Upper lobe of right lung (tissue), 1 donor: Measurements from ENCODE around the gene SNX15. TPM values are rescaled to one million over a fixed set of nuclear protein-coding genes. Genes with fewer than 3 reads are reported as not detected.

Experiments used
- ATAC-seq: fragments of 200-7000 bp; cut with Tn5 transposase; one replicate; pipeline ENCODE4 v1.9.1; 2020; ENCODE audit warnings: mild to moderate bottlenecking, moderate library complexity
- DNase-seq: peaks from one replicate; pipeline ENCODE4 v3.0.0-alpha.2; 2020
- H3K27ac ChIP-seq: fragments of 200-600 bp; one replicate; pipeline ENCODE4 v1.8.0; 2022
- H3K27me3 ChIP-seq: fragments of 200-600 bp; one replicate; pipeline ENCODE4 v1.8.0; 2022; ENCODE audit warnings: mild to moderate bottlenecking
- H3K36me3 ChIP-seq: fragments of 200-600 bp; one replicate; pipeline ENCODE4 v1.8.0; 2022
- H3K4me1 ChIP-seq: fragments of 200-600 bp; one replicate; pipeline ENCODE4 v1.8.0; 2022
- H3K4me3 ChIP-seq: fragments of 200-600 bp; one replicate; pipeline ENCODE4 v1.8.0; 2022; ENCODE audit warnings: mild to moderate bottlenecking
- H3K9me3 ChIP-seq: fragments of 200-600 bp; one replicate; pipeline ENCODE4 v1.8.0; 2022
- CTCF ChIP-seq: fragments of 200-600 bp; IDR thresholded peaks from one replicate; pipeline ENCODE4 v1.8.0; 2022; ENCODE audit warnings: antibody characterized with exemption
- intact Hi-C: fragments of 100-400 bp; cut with DNase I; formaldehyde crosslinking; loops from one replicate; pipeline ENCODE4 v1.11.0; 2022
- total RNA-seq: library from RNA; stranded (reverse); fragmentation: NEBNext Ultra II Directional; extraction: Animal tissue kit (Norgen Biotek cat#: 25700); gene quantifications from one replicate; pipeline ENCODE4 v1.2.1, GENCODE V29; 2021
- donor health status: DM: no; HTN: yes; CAD: no; lungs with severe emphysema.

The SNX15 gene
- total RNA-seq, 1 donor from 2014 or later: 27.1 TPM

DNA sequence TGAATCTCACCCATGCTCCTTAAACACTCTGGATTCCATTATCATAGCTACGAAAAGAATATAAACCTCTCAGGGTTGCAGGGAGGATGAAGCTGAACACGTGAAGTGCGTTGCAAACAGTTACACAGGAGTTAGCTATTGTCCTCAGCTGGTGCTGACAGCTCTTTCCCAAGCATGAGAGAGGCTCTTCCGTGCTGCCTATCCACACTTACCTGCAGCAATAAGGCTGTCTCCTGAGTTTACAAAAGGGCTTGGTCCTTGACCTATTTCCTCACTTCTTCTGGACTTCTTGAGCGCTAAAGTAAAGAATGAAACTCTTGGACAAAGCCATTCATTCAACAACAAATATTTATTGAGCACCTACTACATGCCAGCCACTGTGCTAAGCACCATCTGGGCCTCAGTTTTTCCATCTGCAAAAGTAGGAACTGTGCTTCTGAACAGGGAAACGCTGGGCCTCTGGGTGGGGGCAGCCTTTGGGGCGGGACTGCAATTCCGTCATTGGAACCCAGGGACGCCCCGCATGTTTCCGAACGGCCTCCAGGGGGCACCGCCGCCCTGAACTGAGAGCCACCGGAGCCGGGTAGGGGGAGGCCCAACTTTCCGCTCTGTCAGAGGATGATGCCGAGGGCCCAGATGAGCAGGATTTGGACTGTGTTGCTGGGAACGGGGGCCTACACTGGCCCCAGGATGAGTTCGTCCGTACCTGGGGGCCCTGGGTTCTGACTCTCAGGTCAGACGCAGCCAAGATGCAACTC is 13.9 kb upstream of the SNX15 start:
- peaks cover 18% of the 10 kb centered on the region for H3K4me1 ChIP-seq
- peak overlapping the region; percentile 98 for H3K27ac ChIP-seq
- peak; percentile 92 for ATAC-seq
- TF ChIP-seq CTCF: peak; percentile 72
- peaks cover 5% of the 10 kb centered on the region for H3K36me3 ChIP-seq
- H3K9me3 ChIP-seq: no peaks in the 10 kb centered on the region
- H3K27me3 ChIP-seq: no peaks in the 10 kb centered on the region
- peak overlapping the region; percentile 87 for H3K4me3 ChIP-seq
- DNase-seq: peak; percentile 95
- intact Hi-C loops: no loop called here

GRCh38 chr11:65013888-65014725 is 13.1 kb upstream of the SNX15 start, which contains the start of gene ARL2:
ARL2 (plus strand) TSS chr11:65014160; CDS start chr11:65014208, 48 bp downstream.
- Histone ChIP-seq H3K27me3 (no peaks in the 10 kb centered on the region), H3K36me3 (peaks cover 12% of the 10 kb centered on the region), H3K9me3 (no peaks in the 10 kb centered on the region), H3K4me1 (peaks cover 18% of the 10 kb centered on the region), H3K27ac (peak within 1 kb of the TSS; percentile 98), H3K4me3 (peak within 1 kb of the TSS; percentile 87)
- ATAC-seq (peak; percentile 90), DNase-seq (peak; percentile 96)
- TF ChIP-seq CTCF: peak; percentile 86
- intact Hi-C loops: no loop called here

- DNase-seq: no peak
- peak overlapping the region; percentile 98 for H3K27ac ChIP-seq
- TF ChIP-seq CTCF: no peak
- no peaks in the 10 kb centered on the region for H3K27me3 ChIP-seq
- H3K4me1 ChIP-seq: peaks cover 18% of the 10 kb centered on the region
- H3K4me3 ChIP-seq: peak overlapping the region; percentile 87
- no peak for ATAC-seq
- intact Hi-C loops: no loop called here
- no peaks in the 10 kb centered on the region for H3K9me3 ChIP-seq
- peaks cover 16% of the 10 kb centered on the region for H3K36me3 ChIP-seq
Observed at GRCh38 chr11:65014726-65015227, 12.5 kb upstream of the SNX15 start.

GRCh38 chr11:65016705-65017104 is 10.5 kb upstream of the SNX15 start:
- Histone ChIP-seq H3K4me3 (no peak overlapping the region), H3K27ac (no peak overlapping the region), H3K27me3 (no peaks in the 10 kb centered on the region), H3K36me3 (peaks cover 19% of the 10 kb centered on the region), H3K4me1 (peaks cover 18% of the 10 kb centered on the region), H3K9me3 (no peaks in the 10 kb centered on the region)
- DNase-seq (no peak), ATAC-seq (no peak)
- no peak for TF ChIP-seq CTCF
- intact Hi-C loops: no loop called here

DNA sequence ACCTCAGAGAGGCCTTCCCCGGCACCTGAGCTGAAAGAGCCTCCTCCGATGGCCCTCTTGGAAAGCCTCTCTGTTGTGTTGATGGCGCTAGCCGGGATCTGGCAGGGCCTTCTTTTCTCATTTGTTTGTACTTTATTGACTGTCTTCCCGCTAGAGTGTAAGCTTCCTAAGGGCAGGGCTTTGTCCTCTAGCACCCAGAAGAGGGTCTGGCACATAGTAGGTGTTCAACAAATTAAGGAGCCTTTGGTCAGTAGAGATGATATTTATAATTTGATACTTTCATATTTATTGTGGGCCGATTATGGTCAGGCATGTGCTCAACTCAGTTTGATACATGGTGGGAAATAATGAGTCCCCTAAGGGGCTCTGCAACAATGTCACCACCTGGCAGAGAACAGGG is 9.3 kb upstream of the SNX15 start:
- ATAC-seq (no peak), DNase-seq (no peak)
- H3K27ac ChIP-seq: no peak overlapping the region
- H3K27me3 ChIP-seq: no peaks in the 10 kb centered on the region
- TF ChIP-seq CTCF: no peak
- H3K9me3 ChIP-seq: no peaks in the 10 kb centered on the region
- H3K36me3 ChIP-seq: peaks cover 19% of the 10 kb centered on the region
- intact Hi-C loops: no loop called here
- H3K4me1 ChIP-seq: peaks cover 15% of the 10 kb centered on the region
- H3K4me3 ChIP-seq: no peak overlapping the region
